ENCODE results near the gene CRYGN.

DNA sequence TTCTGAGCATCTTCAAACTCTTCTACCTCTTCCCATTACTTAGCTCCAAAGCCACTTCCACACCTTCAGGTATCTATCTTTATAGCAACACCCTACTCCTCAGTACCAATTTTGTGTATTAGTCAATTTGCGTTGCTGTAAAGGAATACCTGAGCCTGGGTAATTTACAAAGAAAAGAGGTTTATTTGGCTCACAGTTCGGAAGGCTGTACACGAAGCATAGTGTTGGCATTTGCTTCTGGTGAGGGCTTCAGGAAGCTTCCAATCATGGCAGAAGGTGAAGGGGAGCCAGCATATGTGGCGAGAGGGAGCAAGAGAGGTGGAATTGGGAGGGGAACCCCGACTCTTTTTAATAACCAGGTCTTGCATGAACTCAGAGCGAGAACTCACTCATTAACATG lies 17.6 kb upstream of the CRYGN start:
- TF ChIP-seq GATA2 (IDR thresholded peaks at IDR 0.05; ENCODE audit: low read depth, low read length) (no peak), GATA3 (IDR thresholded peaks at IDR 0.05; ENCODE audit: low read depth, low read length) (no peak)

Measured in SH-SY5Y (cell line).